ENCODE results near the gene UBXN10. TPM values are rescaled to one million over a fixed set of nuclear protein-coding genes. Genes with fewer than 3 reads are reported as not detected.

Gene UBXN10
- total RNA-seq, 4 donors from 2014 or later = 1.2 to 11.3 (median 3.3) TPM

- no peaks in the 10 kb centered on the region for H3K9me3 ChIP-seq
- no peak overlapping the region for H3K4me3 ChIP-seq
- no peaks in the 10 kb centered on the region for H3K27me3 ChIP-seq
- no peaks in the 10 kb centered on the region for H3K4me1 ChIP-seq
- intact Hi-C loops (cut with DNase I; ENCODE audit: low total_unique reads) = no loop called here
- DNase-seq = no peak
- H3K27ac ChIP-seq = no peak overlapping the region
- TF ChIP-seq POLR2A (IDR thresholded peaks at IDR 0.05) (no peak), CTCF (IDR thresholded peaks at IDR 0.05) (no peak)
- no peaks in the 10 kb centered on the region for H3K36me3 ChIP-seq
Observed at GRCh38 chr1:20174937-20175666, 10.8 kb upstream of the UBXN10 start.

- Histone ChIP-seq H3K9me3 (no peaks in the 10 kb centered on the region), H3K27me3 (no peaks in the 10 kb centered on the region), H3K27ac (no peak overlapping the region), H3K4me1 (no peaks in the 10 kb centered on the region), H3K36me3 (no peaks in the 10 kb centered on the region), H3K4me3 (no peak overlapping the region)
- TF ChIP-seq CTCF (IDR thresholded peaks at IDR 0.05) (no peak), POLR2A (IDR thresholded peaks at IDR 0.05) (no peak)
- DNase-seq = no peak
- intact Hi-C loops (cut with DNase I; ENCODE audit: low total_unique reads) = no loop called here
Observed at GRCh38 chr1:20178634-20179370, 7.1 kb upstream of the UBXN10 start.

GRCh38 chr1:20179371-20180128, 6.3 kb upstream of the UBXN10 start:
- H3K27me3 ChIP-seq = no peaks in the 10 kb centered on the region
- intact Hi-C loops (cut with DNase I; ENCODE audit: low total_unique reads) = no loop called here
- H3K4me1 ChIP-seq = no peaks in the 10 kb centered on the region
- no peak for DNase-seq
- no peaks in the 10 kb centered on the region for H3K9me3 ChIP-seq
- no peaks in the 10 kb centered on the region for H3K36me3 ChIP-seq
- no peak for TF ChIP-seq POLR2A (IDR thresholded peaks at IDR 0.05)
- TF ChIP-seq CTCF (IDR thresholded peaks at IDR 0.05) = no peak
- no peak overlapping the region for H3K4me3 ChIP-seq
- H3K27ac ChIP-seq = no peak overlapping the region

- H3K4me1 ChIP-seq = no peaks in the 10 kb centered on the region
- DNase-seq = no peak
- no peaks in the 10 kb centered on the region for H3K36me3 ChIP-seq
- H3K27ac ChIP-seq = no peak overlapping the region
- H3K4me3 ChIP-seq = no peak overlapping the region
- no peaks in the 10 kb centered on the region for H3K9me3 ChIP-seq
- intact Hi-C loops (cut with DNase I; ENCODE audit: low total_unique reads) = no loop called here
- TF ChIP-seq POLR2A (IDR thresholded peaks at IDR 0.05) = no peak
- TF ChIP-seq CTCF (IDR thresholded peaks at IDR 0.05) = no peak
- H3K27me3 ChIP-seq = no peaks in the 10 kb centered on the region
Observed at GRCh38 chr1:20180129-20180843, 5.6 kb upstream of the UBXN10 start.

Data from uterus (tissue), 4 donors.